Mucosa of descending colon (tissue), 3 donors: ENCODE measurements around the gene MT1X. TPM values are rescaled to one million over a fixed set of nuclear protein-coding genes. Genes with fewer than 3 reads are reported as not detected.

ENCODE experiments used
- ATAC-seq: fragments of 200-7000 bp; cut with Tn5 transposase; one replicate; pipeline ENCODE4 v1.9.1; 2020; ENCODE audit warnings: mild to moderate bottlenecking, moderate library complexity
- DNase-seq, 3 donors: peaks; one replicate each; pipeline ENCODE4 v3.0.0-alpha.2; 2020
- H3K36me3 ChIP-seq: fragments of 200-600 bp; one replicate; pipeline ENCODE4 v1.8.0; 2021; ENCODE audit warnings: low read depth, mild to moderate bottlenecking
- H3K4me1 ChIP-seq: fragments of 200-600 bp; one replicate; pipeline ENCODE4 v1.8.0; 2021; ENCODE audit warnings: low read depth, mild to moderate bottlenecking
- H3K4me3 ChIP-seq: fragments of 200-600 bp; one replicate; pipeline ENCODE4 v1.8.0; 2021; ENCODE audit warnings: mild to moderate bottlenecking
- H3K9me3 ChIP-seq: fragments of 200-600 bp; one replicate; pipeline ENCODE4 v1.8.0; 2021; ENCODE audit warnings: mild to moderate bottlenecking
- CTCF ChIP-seq: fragments of 200-600 bp; IDR thresholded peaks from one replicate; pipeline ENCODE4 v1.8.0; 2022; ENCODE audit warnings: antibody characterized with exemption, mild to moderate bottlenecking
- intact Hi-C, 2 donors: fragments of 100-400 bp; cut with DNase I in 1 of 2; cut with micrococcal nuclease in 1 of 2; formaldehyde crosslinking; loops; one replicate each; pipeline versions ENCODE4 v1.11.0 to v1.11.1; 2022; cut with DNase I, micrococcal nuclease
- total RNA-seq, 3 donors: library from RNA; stranded (reverse); fragmentation: NEBNext Ultra II Directional in 2 of 3; extraction: Animal tissue kit (Norgen Biotek cat#: 25700) in 2 of 3; gene quantifications; one replicate each; pipeline versions ENCODE4 v1.2.1 to v1.2.4, GENCODE V29; 2021 to 2023
- donor health status: DM: no; HTN: no; CAD: no; lungs with moderate emphysema.
- donor health status: DM: no; HTN: no; CAD: no.
- donor health status: DM: no; HTN: yes; CAD: no.

MT1X gene
- total RNA-seq, 3 donors from 2014 or later, result 78.3 to 157 (median 84.1) TPM

- intact Hi-C loops, result no loop called here
- ATAC-seq, result peak; percentile 95
These were observed 39.0 kb upstream of the MT1X start for GRCh38 chr16:56643080-56643778.

GRCh38 chr16:56643833-56644232, 38.4 kb upstream of the MT1X start:
- Histone ChIP-seq H3K9me3 (no peaks in the 10 kb centered on the region), H3K4me3 (no peak overlapping the region), H3K36me3 (no peaks in the 10 kb centered on the region), H3K4me1 (peaks cover 28% of the 10 kb centered on the region)
- peak in 1 of 3 donors; percentile 25 for DNase-seq
- no peak for TF ChIP-seq CTCF
- intact Hi-C loops, result no loop called here
- ATAC-seq, result no peak

More at GRCh38 chr16:56643080-56643778, 39.0 kb upstream of the MT1X start:
- no peaks in the 10 kb centered on the region for H3K36me3 ChIP-seq
- H3K4me1 ChIP-seq, result peaks cover 30% of the 10 kb centered on the region
- peak; percentile 51 for TF ChIP-seq CTCF
- H3K9me3 ChIP-seq, result no peaks in the 10 kb centered on the region
- peak; percentile 90 to 93 (median 92) for DNase-seq
- H3K4me3 ChIP-seq, result no peak overlapping the region

- Histone ChIP-seq H3K9me3 (no peaks in the 10 kb centered on the region), H3K36me3 (no peaks in the 10 kb centered on the region), H3K4me3 (no peak overlapping the region), H3K4me1 (peaks cover 24% of the 10 kb centered on the region)
- intact Hi-C loops, result no loop called here
- ATAC-seq (no peak), DNase-seq (no peak)
- no peak for TF ChIP-seq CTCF
These were observed 37.0 kb upstream of the MT1X start for GRCh38 chr16:56645311-56645710.

GRCh38 chr16:56645838-56646237, 36.4 kb upstream of the MT1X start:
- H3K36me3 ChIP-seq, result no peaks in the 10 kb centered on the region
- intact Hi-C loops, result no loop called here
- H3K4me1 ChIP-seq, result peaks cover 24% of the 10 kb centered on the region
- H3K9me3 ChIP-seq, result no peaks in the 10 kb centered on the region
- no peak for TF ChIP-seq CTCF
- H3K4me3 ChIP-seq, result no peak overlapping the region
- ATAC-seq, result no peak
- no peak for DNase-seq

- ATAC-seq, result peak; percentile 65
- no peak for TF ChIP-seq CTCF
These were observed 34.4 kb upstream of the MT1X start for GRCh38 chr16:56647641-56648431.

More at GRCh38 chr16:56647641-56648431, 34.4 kb upstream of the MT1X start:
- H3K4me1 ChIP-seq, result peaks cover 24% of the 10 kb centered on the region
- peak; percentile 71 to 75 (median 72) for DNase-seq
- H3K9me3 ChIP-seq, result no peaks in the 10 kb centered on the region
- intact Hi-C loops, result no loop called here
- H3K36me3 ChIP-seq, result no peaks in the 10 kb centered on the region
- H3K4me3 ChIP-seq, result no peak overlapping the region
